GM12873 (cell line): ENCODE data around the gene TRAM2.

Experiments used
- TF ChIP-seq, protein P1 (sequence below): IDR thresholded peaks from 2 replicates; pipeline ENCODE4 v1.5.1; 2012; ENCODE audit warnings: low read depth, mild to moderate bottlenecking, moderate library complexity, low read length, control low read depth; ENCODE audit not compliant: insufficient read depth; ENCODE audit errors: missing control alignments

Gene TRAM2

DNA sequence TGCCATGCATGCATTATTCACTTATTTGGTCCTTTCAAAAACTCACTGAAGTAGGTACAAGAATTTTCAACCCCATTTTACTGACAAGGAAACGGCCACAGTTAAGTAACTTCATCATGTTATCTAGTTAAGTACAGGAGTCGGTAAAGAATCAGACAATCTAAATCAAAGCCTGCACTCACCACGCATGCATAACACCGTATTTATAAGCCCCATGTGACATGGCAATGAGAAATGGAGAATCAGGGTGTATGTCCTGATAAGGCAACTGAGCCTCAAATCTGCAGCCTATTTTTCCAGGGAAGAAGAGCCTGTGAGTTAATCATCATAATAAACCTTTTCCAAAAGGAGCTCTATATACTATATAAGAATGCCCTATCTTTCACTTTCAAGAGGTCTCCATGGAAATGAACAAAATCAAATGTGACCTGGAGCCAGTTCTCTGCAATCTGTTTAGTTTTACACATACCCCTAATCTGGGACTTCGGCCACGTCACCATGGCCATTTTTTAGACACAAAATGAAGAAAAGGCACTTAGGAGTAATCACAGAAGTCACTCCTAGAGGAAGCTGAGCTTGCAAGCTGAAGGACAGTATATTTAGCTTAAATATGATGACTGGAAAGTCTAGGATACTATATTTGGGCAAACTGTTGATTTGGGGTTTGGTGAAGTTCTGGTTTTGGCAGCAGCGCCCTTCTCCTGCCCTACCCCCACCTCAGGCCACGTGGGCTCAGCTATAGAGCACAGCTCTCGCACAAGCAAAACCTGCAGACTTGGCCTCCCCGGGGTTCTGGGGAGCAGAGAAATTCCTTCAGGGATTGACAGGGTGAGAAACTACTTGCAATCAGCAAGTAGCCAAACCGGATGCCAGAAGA, 19.2 kb downstream of the TRAM2 start:
- TF ChIP-seq, protein P1, sequence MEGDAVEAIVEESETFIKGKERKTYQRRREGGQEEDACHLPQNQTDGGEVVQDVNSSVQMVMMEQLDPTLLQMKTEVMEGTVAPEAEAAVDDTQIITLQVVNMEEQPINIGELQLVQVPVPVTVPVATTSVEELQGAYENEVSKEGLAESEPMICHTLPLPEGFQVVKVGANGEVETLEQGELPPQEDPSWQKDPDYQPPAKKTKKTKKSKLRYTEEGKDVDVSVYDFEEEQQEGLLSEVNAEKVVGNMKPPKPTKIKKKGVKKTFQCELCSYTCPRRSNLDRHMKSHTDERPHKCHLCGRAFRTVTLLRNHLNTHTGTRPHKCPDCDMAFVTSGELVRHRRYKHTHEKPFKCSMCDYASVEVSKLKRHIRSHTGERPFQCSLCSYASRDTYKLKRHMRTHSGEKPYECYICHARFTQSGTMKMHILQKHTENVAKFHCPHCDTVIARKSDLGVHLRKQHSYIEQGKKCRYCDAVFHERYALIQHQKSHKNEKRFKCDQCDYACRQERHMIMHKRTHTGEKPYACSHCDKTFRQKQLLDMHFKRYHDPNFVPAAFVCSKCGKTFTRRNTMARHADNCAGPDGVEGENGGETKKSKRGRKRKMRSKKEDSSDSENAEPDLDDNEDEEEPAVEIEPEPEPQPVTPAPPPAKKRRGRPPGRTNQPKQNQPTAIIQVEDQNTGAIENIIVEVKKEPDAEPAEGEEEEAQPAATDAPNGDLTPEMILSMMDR: no peak

DNA sequence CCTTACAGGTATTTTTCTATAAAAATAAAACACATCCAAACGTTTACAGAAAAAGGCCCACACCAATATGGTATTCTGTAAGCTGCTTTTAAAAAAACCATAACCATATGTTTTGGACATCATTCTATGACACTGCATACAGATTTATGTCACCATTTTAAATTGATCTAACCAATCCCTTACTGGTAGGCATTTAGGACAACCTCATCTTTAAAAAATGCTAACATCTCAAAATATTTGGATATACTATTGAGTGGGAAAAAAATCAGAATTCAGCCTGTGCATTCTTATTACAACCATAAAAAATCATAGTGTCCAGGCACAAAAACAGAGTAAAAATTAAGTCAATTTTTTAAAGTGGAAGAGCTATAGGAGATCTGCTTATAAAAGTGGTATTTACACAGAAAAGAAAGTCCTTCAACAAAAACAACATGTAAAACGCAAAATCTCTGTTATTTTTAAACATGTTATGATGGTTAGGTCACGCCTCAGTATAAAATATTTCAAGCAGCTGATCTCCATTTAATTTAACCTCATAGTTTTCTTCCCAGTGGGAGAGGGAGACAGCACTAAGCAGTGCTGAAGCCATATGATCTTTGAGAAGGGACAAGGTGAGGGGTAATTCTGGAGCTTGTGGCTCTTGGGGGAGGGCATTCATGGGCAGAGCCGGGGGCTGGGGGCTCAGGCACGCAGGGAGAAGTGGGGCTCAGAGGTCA, 21.2 kb downstream of the TRAM2 start:
- TF ChIP-seq, protein P1: no peak

DNA sequence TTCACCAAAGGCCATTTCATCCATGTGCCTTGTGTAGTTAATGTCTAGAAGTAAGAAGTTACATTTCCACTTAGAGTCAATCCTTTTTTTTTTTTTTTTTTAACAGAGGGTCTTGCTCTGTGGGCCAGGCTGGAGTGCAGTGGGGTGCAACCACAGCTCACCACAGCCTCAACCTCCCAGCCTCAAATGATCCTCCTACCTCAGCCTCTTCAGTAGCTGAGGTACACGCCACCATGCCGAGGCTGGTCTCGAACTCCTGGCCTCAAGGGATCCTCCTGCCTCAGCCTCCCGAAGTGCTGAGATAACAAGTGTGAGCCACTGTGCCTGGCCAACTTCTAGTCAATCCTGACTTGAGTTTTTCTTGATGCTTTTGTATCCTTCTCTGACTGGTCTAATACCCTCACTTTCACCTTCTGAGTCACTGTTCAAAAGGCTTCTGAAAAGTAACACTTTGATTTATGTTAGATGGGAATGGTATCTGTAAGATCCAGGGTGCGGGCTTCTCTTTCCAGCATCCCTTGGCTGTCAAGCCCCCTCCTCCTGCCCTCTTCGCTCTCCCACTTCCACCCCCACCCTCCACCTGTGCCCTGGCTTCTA, 22.1 kb downstream of the TRAM2 start:
- TF ChIP-seq, protein P1: no peak

DNA sequence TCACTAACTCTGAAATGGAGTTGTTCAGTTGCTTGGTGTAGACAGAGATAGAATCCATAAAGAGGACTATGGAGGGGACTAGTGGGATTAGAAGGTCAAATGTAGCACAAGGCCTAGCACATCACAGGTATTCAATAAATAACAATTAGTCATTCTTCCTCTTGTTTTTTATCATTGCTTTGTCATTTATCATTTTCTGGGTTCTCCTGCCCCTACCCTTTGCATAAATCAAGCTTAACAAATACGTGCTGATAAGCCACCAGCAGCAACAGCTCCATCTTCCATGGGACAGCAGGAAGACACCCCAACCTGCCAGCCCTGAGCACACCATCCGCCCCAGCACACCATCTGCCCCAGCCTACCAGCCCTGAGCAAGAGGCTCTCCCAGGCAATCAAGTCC, 23.1 kb downstream of the TRAM2 start:
- TF ChIP-seq, protein P1: no peak

DNA sequence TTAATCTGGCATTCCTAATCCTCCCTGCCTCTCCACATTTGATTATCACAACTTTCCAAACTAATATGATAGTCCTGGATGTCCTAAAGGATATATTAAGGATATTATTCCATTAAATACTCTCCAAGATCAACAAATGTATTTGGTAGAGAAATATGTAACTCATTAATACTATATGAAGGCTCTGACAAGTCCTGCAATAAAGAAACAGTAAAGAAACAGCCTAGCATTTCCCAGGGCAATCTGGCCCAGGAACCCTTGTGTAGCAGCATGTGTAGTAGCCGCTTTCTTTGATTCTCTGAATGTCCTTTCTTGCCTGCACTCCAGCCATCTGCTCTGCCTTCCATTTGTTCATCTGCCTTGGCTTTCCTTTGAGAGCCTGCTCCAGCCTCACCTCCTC, 23.7 kb downstream of the TRAM2 start:
- TF ChIP-seq, protein P1: no peak

DNA sequence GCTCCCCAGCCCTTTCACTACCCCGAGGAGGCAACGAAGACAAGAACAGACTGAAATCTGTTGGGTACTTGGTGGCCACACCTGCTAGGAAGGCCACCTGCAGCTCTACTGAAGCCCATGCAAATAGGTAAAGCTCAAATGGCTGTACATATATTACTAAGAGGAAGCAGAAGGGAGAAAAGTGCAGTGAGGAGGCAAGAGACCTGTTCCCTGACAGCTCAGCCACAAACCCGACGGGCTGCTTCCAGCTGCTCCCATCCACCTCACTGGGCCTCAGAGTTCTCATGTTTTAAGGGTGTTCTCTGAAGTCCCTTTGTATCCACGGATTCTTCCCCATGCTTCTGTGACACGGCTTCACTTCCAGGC, 24.6 kb downstream of the TRAM2 start:
- TF ChIP-seq, protein P1: no peak
